NCI-H82 treated with DMSO at 0.1 percent for 48 hours (cell line): ENCODE data around the gene HIKESHI.
A peak's percentile ranks its signal among the peaks of the same experiment; 100 is the strongest.
"Not testable (repeated sequence)": the region's sequence is repeated elsewhere in the genome, so short reads cannot be mapped to it uniquely, and the experiment has no call there.

ENCODE experiments used
- DNase-seq: peaks from one replicate; lab custom pipeline; 2025; ENCODE audit not compliant: unreplicated experiment; lab: John Stamatoyannopoulos, UW

The HIKESHI gene

GRCh38 chr11:86302092-86302793, at the start of gene HIKESHI:
HIKESHI (plus strand) TSS chr11:86302240; CDS start chr11:86302449, 209 bp downstream.
- peak; percentile 91 for DNase-seq

- no peak for DNase-seq
These were observed 46.1 kb upstream of the HIKESHI start for GRCh38 chr11:86255896-86256295.

GRCh38 chr11:86256608-86257007, 45.4 kb upstream of the HIKESHI start:
- no peak for DNase-seq

- no peak for DNase-seq
These were observed 44.6 kb upstream of the HIKESHI start for GRCh38 chr11:86257446-86257845.

GRCh38 chr11:86259730-86260129, 42.3 kb upstream of the HIKESHI start:
- DNase-seq: no peak

- no peak for DNase-seq
These were observed 40.7 kb upstream of the HIKESHI start for GRCh38 chr11:86261328-86261727.

- DNase-seq: no peak
These were observed 39.7 kb upstream of the HIKESHI start for GRCh38 chr11:86262387-86262786.

GRCh38 chr11:86264649-86265048, 37.4 kb upstream of the HIKESHI start:
- DNase-seq: no peak

GRCh38 chr11:86265194-86265593, 36.8 kb upstream of the HIKESHI start:
- no peak for DNase-seq

GRCh38 chr11:86269645-86270044, 32.4 kb upstream of the HIKESHI start:
- DNase-seq: no peak

- DNase-seq: no peak
These were observed 27.5 kb upstream of the HIKESHI start for GRCh38 chr11:86274503-86274902.

- DNase-seq: no peak
These were observed 27.0 kb upstream of the HIKESHI start for GRCh38 chr11:86274999-86275398.

- no peak for DNase-seq
These were observed 26.3 kb upstream of the HIKESHI start for GRCh38 chr11:86275493-86276370.

GRCh38 chr11:86277741-86278140, 24.3 kb upstream of the HIKESHI start:
- no peak for DNase-seq

- no peak for DNase-seq
These were observed 23.8 kb upstream of the HIKESHI start for GRCh38 chr11:86278226-86278625.

- no peak for DNase-seq
These were observed 22.3 kb upstream of the HIKESHI start for GRCh38 chr11:86279747-86280146.

GRCh38 chr11:86287468-86287796, 14.6 kb upstream of the HIKESHI start:
- DNase-seq: no peak

GRCh38 chr11:86288776-86289507, 13.1 kb upstream of the HIKESHI start:
- no peak for DNase-seq

- DNase-seq: not testable (repeated sequence)
These were observed 12.3 kb upstream of the HIKESHI start for GRCh38 chr11:86289508-86290280.

- no peak for DNase-seq
These were observed 10.4 kb upstream of the HIKESHI start for GRCh38 chr11:86291466-86292262.
